Tibial nerve (tissue), 4 donors: Measurements from ENCODE around the gene ZNF865.

ENCODE experiments used
- EP300 ChIP-seq, 2 donors: sonication (generic); formaldehyde crosslinking; IDR thresholded peaks; one replicate each; pipeline ENCODE4 v1.6.1; 2017; ENCODE audit warnings: antibody characterized with exemption in 2 of 2, mild to moderate bottlenecking in 1 of 2
- POLR2A ChIP-seq, 2 donors: fragments of 450-650 bp; IDR thresholded peaks; one replicate each; pipeline ENCODE4 v1.6.1; 2017; ENCODE audit warnings: antibody characterized with exemption in 2 of 2, mild to moderate bottlenecking in 2 of 2, moderate library complexity in 2 of 2
- TF ChIP-seq, protein P1 (sequence below), 5 experiments: fragments of 200-600 bp in 3 of 5; fragments of 450-650 bp in 2 of 5; sonication (generic) in 3 of 5; IDR thresholded peaks; one replicate each; pipeline ENCODE4 v1.5.1; 2016 to 2019; ENCODE audit warnings: antibody characterized with exemption in 5 of 5, mild to moderate bottlenecking in 3 of 5, moderate library complexity in 2 of 5

DNA sequence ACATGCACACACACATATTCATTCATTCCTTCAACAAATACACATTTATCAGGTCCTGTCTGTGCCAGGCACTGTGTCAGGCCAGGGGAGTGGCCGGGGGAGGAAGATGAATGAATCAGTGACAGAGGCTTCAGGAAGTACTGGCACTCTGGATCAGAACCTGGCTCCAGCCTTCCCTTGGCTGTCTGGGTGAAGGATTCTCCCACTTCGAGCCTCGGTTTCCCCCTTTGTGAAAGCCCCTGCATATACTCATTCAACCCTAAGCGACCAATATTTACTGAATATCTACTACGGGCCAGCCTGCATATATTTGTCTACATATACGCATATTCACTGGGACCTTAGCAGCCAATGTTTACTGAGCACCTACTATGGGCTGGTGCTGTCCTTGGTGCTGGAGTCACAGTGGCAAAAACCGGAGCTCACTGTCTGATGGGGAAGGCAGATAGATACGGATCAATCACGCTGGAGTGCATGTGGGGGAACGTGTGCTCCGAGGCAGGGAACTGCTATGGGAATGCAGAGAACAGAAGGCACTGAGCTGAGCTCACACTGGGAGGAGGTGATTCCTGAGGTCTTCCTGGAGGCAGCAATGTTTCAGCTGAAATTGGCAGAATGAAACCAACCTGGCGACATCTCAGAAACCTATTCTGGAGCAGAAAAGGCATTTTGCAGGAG is 24.2 kb upstream of the ZNF865 start:
- TF ChIP-seq EP300 (IDR thresholded peaks at IDR 0.05) (no peak), POLR2A (IDR thresholded peaks at IDR 0.05) (no peak)
- TF ChIP-seq, protein P1, sequence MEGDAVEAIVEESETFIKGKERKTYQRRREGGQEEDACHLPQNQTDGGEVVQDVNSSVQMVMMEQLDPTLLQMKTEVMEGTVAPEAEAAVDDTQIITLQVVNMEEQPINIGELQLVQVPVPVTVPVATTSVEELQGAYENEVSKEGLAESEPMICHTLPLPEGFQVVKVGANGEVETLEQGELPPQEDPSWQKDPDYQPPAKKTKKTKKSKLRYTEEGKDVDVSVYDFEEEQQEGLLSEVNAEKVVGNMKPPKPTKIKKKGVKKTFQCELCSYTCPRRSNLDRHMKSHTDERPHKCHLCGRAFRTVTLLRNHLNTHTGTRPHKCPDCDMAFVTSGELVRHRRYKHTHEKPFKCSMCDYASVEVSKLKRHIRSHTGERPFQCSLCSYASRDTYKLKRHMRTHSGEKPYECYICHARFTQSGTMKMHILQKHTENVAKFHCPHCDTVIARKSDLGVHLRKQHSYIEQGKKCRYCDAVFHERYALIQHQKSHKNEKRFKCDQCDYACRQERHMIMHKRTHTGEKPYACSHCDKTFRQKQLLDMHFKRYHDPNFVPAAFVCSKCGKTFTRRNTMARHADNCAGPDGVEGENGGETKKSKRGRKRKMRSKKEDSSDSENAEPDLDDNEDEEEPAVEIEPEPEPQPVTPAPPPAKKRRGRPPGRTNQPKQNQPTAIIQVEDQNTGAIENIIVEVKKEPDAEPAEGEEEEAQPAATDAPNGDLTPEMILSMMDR (IDR thresholded peaks at IDR 0.05), result no peak
